A673 (cell line): ENCODE data around the gene GTF3C5. TPM values are rescaled to one million over a fixed set of nuclear protein-coding genes. Genes with fewer than 3 reads are reported as not detected.
"Not testable (repeated sequence)": the region's sequence is repeated elsewhere in the genome, so short reads cannot be mapped to it uniquely, and the experiment has no call there.

Experiments used
- BruUV-seq: library from RNA; stranded (reverse); fragments of 400-500 nt; replicated peaks from 2 replicates; lab custom pipeline; 2021; lab: Mats Ljungman, UMichigan
- CTCF ChIA-PET: fragments of 300-600 bp; sonication (Branson Sonifier 250); formaldehyde crosslinking; loops from one replicate; lab custom pipeline; 2022; ENCODE audit warnings: antibody characterized with exemption; lab: Charles Lee
- POLR2A ChIA-PET: fragments of 300-600 bp; sonication (Branson Sonifier 250); formaldehyde crosslinking; loops from one replicate; lab custom pipeline; 2022; ENCODE audit warnings: antibody characterized with exemption; ENCODE audit not compliant: low non-redundant PET; lab: Charles Lee
- DNase-seq: peaks from one replicate; pipeline ENCODE4 v3.0.0-alpha.2; 2015; ENCODE audit warnings: low spot score
- H3K27ac ChIP-seq: fragments of 200-600 bp; sonication (generic); 2 replicates; pipeline ENCODE4 v1.5.1; 2016; ENCODE audit warnings: mixed run types, low read depth, mild to moderate bottlenecking, mixed read lengths, antibody characterized with exemption, low read length; ENCODE audit not compliant: poor library complexity, severe bottlenecking
- H3K27me3 ChIP-seq: fragments of 200-600 bp; sonication (generic); replicated peaks from 2 replicates; pipeline ENCODE4 v1.6.1; 2017; ENCODE audit warnings: mixed run types, low read depth, mild to moderate bottlenecking, mixed read lengths, antibody characterized with exemption, low read length; ENCODE audit not compliant: insufficient read depth, poor library complexity
- H3K36me3 ChIP-seq: fragments of 200-600 bp; sonication (generic); 2 replicates; pipeline ENCODE4 v1.6.1; 2016; ENCODE audit warnings: mixed run types, mild to moderate bottlenecking, mixed read lengths, antibody characterized with exemption, low read length; ENCODE audit not compliant: insufficient read depth, poor library complexity, severe bottlenecking
- H3K4me1 ChIP-seq: fragments of 200-600 bp; sonication (generic); 2 replicates; pipeline ENCODE4 v1.6.1; 2017; ENCODE audit warnings: mixed run types, mild to moderate bottlenecking, mixed read lengths, antibody characterized with exemption, low read length; ENCODE audit not compliant: insufficient read depth, poor library complexity, severe bottlenecking
- H3K4me3 ChIP-seq: fragments of 200-600 bp; sonication (generic); 2 replicates; pipeline ENCODE4 v1.5.1; 2016; ENCODE audit warnings: low read depth, mixed run types, mild to moderate bottlenecking, mixed read lengths, low read length; ENCODE audit not compliant: poor library complexity, severe bottlenecking
- H3K9me3 ChIP-seq: fragments of 200-600 bp; sonication (generic); 2 replicates; pipeline ENCODE4 v1.6.1; 2016; ENCODE audit warnings: mixed run types, low read depth, mild to moderate bottlenecking, mixed read lengths, antibody characterized with exemption, low read length; ENCODE audit not compliant: poor library complexity, severe bottlenecking
- EZH2 ChIP-seq: fragments of 200-600 bp; sonication (generic); IDR thresholded peaks from 2 replicates; pipeline ENCODE4 v1.6.1; 2017; ENCODE audit warnings: borderline replicate concordance, low read depth, mild to moderate bottlenecking, mixed read lengths, antibody characterized with exemption, low read length; ENCODE audit not compliant: poor library complexity, severe bottlenecking
- intact Hi-C: fragments of 100-400 bp; cut with micrococcal nuclease; formaldehyde crosslinking; loops from one replicate; pipeline ENCODE4 v1.10.0; 2022; ENCODE audit not compliant: unreplicated experiment
- total RNA-seq: library from RNA; stranded (reverse); gene quantifications from 2 replicates; pipeline ENCODE4 v1.2.3, GENCODE V29; 2021
- TF ChIP-seq, protein P1 (sequence below): fragments of 300-800, 200-600 bp; sonication (generic); conservative IDR thresholded peaks from 2 replicates; pipeline ENCODE4 v1.5.1; 2017; ENCODE audit warnings: low read depth, mild to moderate bottlenecking, antibody characterized with exemption, low read length, moderate library complexity, mixed read lengths

The GTF3C5 gene
- total RNA-seq, 1 experiment from 2014 or later: 99.9 TPM

DNA sequence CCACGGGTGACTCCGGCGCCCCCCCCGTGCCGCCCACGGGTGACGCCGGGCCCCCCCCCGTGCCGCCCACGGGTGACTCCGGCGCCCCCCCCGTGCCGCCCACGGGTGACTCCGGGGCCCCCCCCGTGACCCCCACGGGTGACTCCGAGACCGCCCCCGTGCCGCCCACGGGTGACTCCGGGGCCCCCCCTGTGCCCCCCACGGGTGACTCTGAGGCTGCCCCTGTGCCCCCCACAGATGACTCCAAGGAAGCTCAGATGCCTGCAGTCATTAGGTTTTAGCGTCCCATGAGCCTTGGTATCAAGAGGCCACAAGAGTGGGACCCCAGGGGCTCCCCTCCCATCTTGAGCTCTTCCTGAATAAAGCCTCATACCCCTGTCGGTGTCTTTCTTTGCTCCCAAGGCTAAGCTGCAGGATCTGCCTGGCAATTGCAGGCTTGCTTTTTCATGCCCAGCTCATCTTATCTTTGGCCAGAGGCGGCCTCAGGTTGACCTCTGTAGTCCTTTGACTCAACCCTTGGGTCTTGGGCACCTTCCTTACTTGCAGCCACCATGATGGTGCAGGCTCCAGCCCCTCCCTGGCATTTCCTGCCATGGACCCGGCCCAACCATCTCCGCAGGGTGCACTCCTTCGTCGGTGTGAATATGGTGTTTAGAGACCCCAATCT is 40.8 kb downstream of the GTF3C5 start:
- no peaks in the 10 kb centered on the region for H3K27me3 ChIP-seq
- H3K36me3 ChIP-seq: no peaks in the 10 kb centered on the region
- no peaks in the 10 kb centered on the region for H3K4me1 ChIP-seq
- H3K9me3 ChIP-seq: no peaks in the 10 kb centered on the region
- intact Hi-C loops: no loop called here
- POLR2A ChIA-PET: no interaction called here
- no peak for DNase-seq
- no peak overlapping the region for H3K27ac ChIP-seq
- H3K4me3 ChIP-seq: no peak overlapping the region
- TF ChIP-seq, protein P1, sequence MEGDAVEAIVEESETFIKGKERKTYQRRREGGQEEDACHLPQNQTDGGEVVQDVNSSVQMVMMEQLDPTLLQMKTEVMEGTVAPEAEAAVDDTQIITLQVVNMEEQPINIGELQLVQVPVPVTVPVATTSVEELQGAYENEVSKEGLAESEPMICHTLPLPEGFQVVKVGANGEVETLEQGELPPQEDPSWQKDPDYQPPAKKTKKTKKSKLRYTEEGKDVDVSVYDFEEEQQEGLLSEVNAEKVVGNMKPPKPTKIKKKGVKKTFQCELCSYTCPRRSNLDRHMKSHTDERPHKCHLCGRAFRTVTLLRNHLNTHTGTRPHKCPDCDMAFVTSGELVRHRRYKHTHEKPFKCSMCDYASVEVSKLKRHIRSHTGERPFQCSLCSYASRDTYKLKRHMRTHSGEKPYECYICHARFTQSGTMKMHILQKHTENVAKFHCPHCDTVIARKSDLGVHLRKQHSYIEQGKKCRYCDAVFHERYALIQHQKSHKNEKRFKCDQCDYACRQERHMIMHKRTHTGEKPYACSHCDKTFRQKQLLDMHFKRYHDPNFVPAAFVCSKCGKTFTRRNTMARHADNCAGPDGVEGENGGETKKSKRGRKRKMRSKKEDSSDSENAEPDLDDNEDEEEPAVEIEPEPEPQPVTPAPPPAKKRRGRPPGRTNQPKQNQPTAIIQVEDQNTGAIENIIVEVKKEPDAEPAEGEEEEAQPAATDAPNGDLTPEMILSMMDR: no peak
- no peak for TF ChIP-seq EZH2
- BruUV-seq: no TSS peak
- CTCF ChIA-PET: no interaction called here

DNA sequence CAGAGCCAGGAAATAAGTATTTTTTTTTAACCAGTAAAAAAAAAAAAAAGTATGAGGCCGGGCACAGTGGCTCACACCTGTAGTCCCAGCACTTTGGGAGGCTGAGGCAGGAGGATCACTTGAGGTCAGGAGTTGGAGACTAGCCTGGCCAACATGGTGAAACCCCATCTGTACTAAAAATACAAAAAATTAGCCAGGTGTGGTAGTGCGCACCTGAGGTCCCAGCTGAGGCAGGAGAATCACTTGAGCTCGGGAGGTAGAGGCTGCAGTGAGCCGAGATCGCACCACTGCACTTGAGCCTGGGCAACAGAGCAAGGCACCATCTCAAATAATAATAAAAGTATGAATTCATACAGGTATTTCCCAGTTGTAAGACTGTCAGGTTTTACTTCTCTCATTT is 41.4 kb downstream of the GTF3C5 start:
- H3K27me3 ChIP-seq, POLR2A ChIA-PET, H3K9me3 ChIP-seq, DNase-seq, H3K27ac ChIP-seq, CTCF ChIA-PET, intact Hi-C loops, H3K4me1 ChIP-seq, H3K36me3 ChIP-seq, H3K4me3 ChIP-seq, BruUV-seq: not testable (repeated sequence)

DNA sequence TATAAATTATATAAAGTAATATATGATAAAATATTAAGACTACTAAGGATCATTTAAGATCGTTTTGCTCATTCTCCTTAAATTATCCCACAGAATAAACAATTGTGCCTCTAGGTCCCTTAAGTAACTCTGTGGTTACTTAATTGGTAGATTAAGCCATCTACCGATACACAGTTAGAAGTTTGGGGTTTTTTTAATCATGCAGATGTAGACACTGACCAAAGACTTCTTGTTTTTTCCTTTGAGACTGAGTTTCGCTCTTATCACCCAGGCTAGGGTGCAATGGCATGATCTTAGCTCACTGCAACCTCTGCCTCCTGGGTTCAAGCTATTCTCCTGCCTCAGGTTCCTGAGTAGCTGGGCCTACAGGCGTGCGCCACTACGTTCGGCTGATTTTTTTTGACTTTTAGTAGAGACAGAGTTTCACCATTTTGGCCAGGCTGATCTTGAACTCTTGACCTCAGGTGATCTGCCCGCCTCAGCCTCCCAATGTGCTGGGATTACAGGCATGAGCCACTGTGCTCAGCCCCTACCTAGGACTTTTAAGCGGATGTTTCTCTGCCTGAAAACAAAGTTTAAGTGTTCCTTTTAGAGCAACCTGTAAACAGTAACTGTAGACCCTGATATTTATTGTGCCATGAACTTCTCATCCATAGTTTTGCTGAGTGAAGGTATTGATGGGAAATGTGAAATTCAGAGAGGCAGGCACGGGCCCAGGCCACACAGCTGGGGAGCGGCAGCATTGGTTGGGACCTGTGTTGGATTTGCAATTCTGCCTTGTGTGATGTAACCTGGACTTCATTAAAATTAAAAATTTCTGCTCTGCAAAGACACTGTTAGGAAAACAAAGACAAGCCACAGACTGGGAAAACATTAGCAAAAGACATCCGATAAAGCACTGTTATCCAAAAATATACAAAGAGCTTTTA is 42.6 kb downstream of the GTF3C5 start:
- TF ChIP-seq, protein P1: no peak
- TF ChIP-seq EZH2: no peak
- Histone ChIP-seq H3K36me3 (no peaks in the 10 kb centered on the region), H3K9me3 (no peaks in the 10 kb centered on the region), H3K27ac (no peak overlapping the region), H3K4me1 (no peaks in the 10 kb centered on the region), H3K27me3 (no peaks in the 10 kb centered on the region), H3K4me3 (no peak overlapping the region)
- ChIA-PET POLR2A (no interaction called here), CTCF (interaction anchor here (1.1 kb wide), 1 partner anchor 51 kb away, joined by 3 read pairs; no protein-coding TSS in a partner anchor)
- DNase-seq: no peak
- BruUV-seq: no TSS peak
- intact Hi-C loops: no loop called here
